WTC11 (cell line): ENCODE results near the gene USF2. TPM values are rescaled to one million over a fixed set of nuclear protein-coding genes. Genes with fewer than 3 reads are reported as not detected.

Source experiments
- ATAC-seq: fragments of 200-7000 bp; cut with Tn5 transposase; 2 replicates; pipeline ENCODE4 v1.10.0; 2021; ENCODE audit warnings: mild to moderate bottlenecking, moderate library complexity
- CTCF ChIA-PET: fragments of 300-600 bp; sonication (Branson Sonifier 250); formaldehyde crosslinking; loops from one replicate; lab custom pipeline; 2021; ENCODE audit warnings: antibody characterized with exemption; lab: Charles Lee
- POLR2A ChIA-PET: fragments of 350-600 bp; sonication (Branson Sonifier 250); formaldehyde crosslinking; loops from one replicate; lab custom pipeline; 2021; ENCODE audit warnings: antibody characterized with exemption; lab: Charles Lee
- DNase-seq: peaks from one replicate; pipeline ENCODE4 v3.0.0; 2021; ENCODE audit warnings: low spot score
- H3K27ac Mint-ChIP-seq: 2 replicates; pipeline ENCODE4 v1.8.0; 2021; ENCODE audit warnings: mixed read lengths
- H3K27me3 Mint-ChIP-seq: 2 replicates; pipeline ENCODE4 v1.8.0; 2021; ENCODE audit warnings: low read depth, mild to moderate bottlenecking, moderate library complexity, mixed read lengths
- H3K36me3 Mint-ChIP-seq: 2 replicates; pipeline ENCODE4 v1.8.0; 2021; ENCODE audit warnings: mixed read lengths
- H3K4me1 Mint-ChIP-seq: 2 replicates; pipeline ENCODE4 v1.8.0; 2022; ENCODE audit warnings: mixed read lengths
- H3K4me3 Mint-ChIP-seq: 2 replicates; pipeline ENCODE4 v1.8.0; 2021; ENCODE audit warnings: mild to moderate bottlenecking, moderate library complexity, mixed read lengths
- H3K9me3 Mint-ChIP-seq: 2 replicates; pipeline ENCODE4 v1.8.0; 2021; ENCODE audit warnings: mixed read lengths
- AFF4 ChIP-seq: sonication (generic); formaldehyde crosslinking; IDR thresholded peaks from 2 replicates; pipeline ENCODE4 v1.8.1; 2023; ENCODE audit warnings: mild to moderate bottlenecking, missing genetic modification reagents, borderline replicate concordance
- AR ChIP-seq: fragments of 250-450 bp; sonication (Bioruptor Pico); IDR thresholded peaks from 2 replicates; pipeline ENCODE4 v1.9.0; 2021; ENCODE audit warnings: mild to moderate bottlenecking
- ETV6 ChIP-seq: sonication (generic); formaldehyde crosslinking; IDR thresholded peaks from 2 replicates; pipeline ENCODE4 v1.8.1; 2022; ENCODE audit warnings: mild to moderate bottlenecking, missing genetic modification reagents
- FOXJ3 ChIP-seq: sonication (generic); formaldehyde crosslinking; IDR thresholded peaks from 2 replicates; pipeline ENCODE4 v1.9.0; 2021; ENCODE audit warnings: missing genetic modification reagents, mild to moderate bottlenecking, borderline replicate concordance
- GRHL2 ChIP-seq: fragments of 250-450 bp; sonication (Bioruptor Pico); IDR thresholded peaks from 2 replicates; pipeline ENCODE4 v1.8.0; 2022; ENCODE audit warnings: mild to moderate bottlenecking, moderate library complexity; ENCODE audit not compliant: insufficient replicate concordance, severe bottlenecking
- HMGXB4 ChIP-seq: sonication (generic); formaldehyde crosslinking; IDR thresholded peaks from 2 replicates; pipeline ENCODE4 v1.8.1; 2023; ENCODE audit warnings: mild to moderate bottlenecking, moderate library complexity, missing genetic modification reagents
- KAT7 ChIP-seq: sonication (generic); formaldehyde crosslinking; IDR thresholded peaks from 2 replicates; pipeline ENCODE4 v1.8.1; 2023; ENCODE audit warnings: missing genetic modification reagents, mild to moderate bottlenecking, borderline replicate concordance
- NR3C1 ChIP-seq: sonication (generic); formaldehyde crosslinking; conservative IDR thresholded peaks from 2 replicates; pipeline ENCODE4 v1.8.1; 2023; ENCODE audit warnings: low read depth, mild to moderate bottlenecking, missing genetic modification reagents
- PRDM15 ChIP-seq: sonication (generic); formaldehyde crosslinking; IDR thresholded peaks from 2 replicates; pipeline ENCODE4 v1.8.0; 2022; ENCODE audit warnings: missing genetic modification reagents
- PREB ChIP-seq: sonication (generic); formaldehyde crosslinking; IDR thresholded peaks from 2 replicates; pipeline ENCODE4 v1.8.1; 2022; ENCODE audit warnings: mild to moderate bottlenecking, missing genetic modification reagents, moderate library complexity, borderline replicate concordance
- SP1 ChIP-seq: sonication (generic); formaldehyde crosslinking; conservative IDR thresholded peaks from 2 replicates; pipeline ENCODE4 v1.8.1; 2022; ENCODE audit warnings: missing genetic modification reagents
- TCF7 ChIP-seq: sonication (generic); formaldehyde crosslinking; IDR thresholded peaks from 2 replicates; pipeline ENCODE4 v1.8.0; 2022; ENCODE audit warnings: mild to moderate bottlenecking, low read depth, missing genetic modification reagents, moderate library complexity
- USF1 ChIP-seq: sonication (generic); formaldehyde crosslinking; IDR thresholded peaks from 2 replicates; pipeline ENCODE4 v1.8.0; 2022; ENCODE audit warnings: mild to moderate bottlenecking, missing genetic modification reagents
- ZBTB43 ChIP-seq: sonication (generic); formaldehyde crosslinking; IDR thresholded peaks from 2 replicates; pipeline ENCODE4 v1.8.1; 2023; ENCODE audit warnings: mild to moderate bottlenecking, missing genetic modification reagents
- ZNF425 ChIP-seq: fragments of 250-450 bp; sonication (Bioruptor Pico); conservative IDR thresholded peaks from 2 replicates; pipeline ENCODE4 v1.9.0; 2021; ENCODE audit warnings: mild to moderate bottlenecking
- total RNA-seq: library from RNA; stranded (reverse); gene quantifications from 3 replicates; pipeline ENCODE4 v1.2.3, GENCODE V29; 2021

Gene USF2
- total RNA-seq, 1 experiment from 2014 or later = 109 TPM

- TF ChIP-seq FOXJ3 (CRISPR knock-in tag) (no peak), USF1 (CRISPR knock-in tag) (no peak), HMGXB4 (CRISPR knock-in tag) (no peak), SP1 (CRISPR knock-in tag) (no peak), AR (CRISPR knock-in tag) (no peak), PRDM15 (CRISPR knock-in tag) (no peak), ETV6 (CRISPR knock-in tag) (no peak), NR3C1 (CRISPR knock-in tag) (no peak)
Measured at GRCh38 chr19:35298561-35298972, 29.8 kb downstream of the USF2 start (continued).

GRCh38 chr19:35299523-35300338 lies 31.0 kb downstream of the USF2 start:
- ChIA-PET POLR2A (no interaction called here), CTCF (interaction anchor here (1.0 kb wide), 1 partner anchor 195 kb away, joined by 3 read pairs; no protein-coding TSS in a partner anchor)
- Mint-ChIP-seq H3K4me3 (no peak overlapping the region), H3K27ac (no peak overlapping the region), H3K4me1 (peaks cover 2% of the 10 kb centered on the region; the same call in 1 of the 2 replicates), H3K9me3 (no peaks in the 10 kb centered on the region; the same call in 1 of the 2 replicates), H3K36me3 (no peaks in the 10 kb centered on the region), H3K27me3 (no peaks in the 10 kb centered on the region; the same call in 1 of the 2 replicates)
- ATAC-seq = peak; percentile 77
- peak; percentile 74 for DNase-seq
- no peak for TF ChIP-seq TCF7 (CRISPR knock-in tag)
- no peak for TF ChIP-seq AFF4 (CRISPR knock-in tag)
- TF ChIP-seq NR3C1 (CRISPR knock-in tag) = no peak
- no peak for TF ChIP-seq GRHL2 (CRISPR knock-in tag)
- no peak for TF ChIP-seq ZNF425
- TF ChIP-seq PREB = no peak
- no peak for TF ChIP-seq KAT7 (CRISPR knock-in tag)
- no peak for TF ChIP-seq ZBTB43 (CRISPR knock-in tag)
